ENCODE measurements around the gene SUGP2. TPM values are rescaled to one million over a fixed set of nuclear protein-coding genes. Genes with fewer than 3 reads are reported as not detected.

Gene SUGP2
- total and polyA plus RNA-seq, 9 of the 15 experiments (the other 6 are each of a cell fraction or from before 2014, with no cell fraction given): 13.1 to 101 (median 63.1) TPM

GRCh38 chr19:19049406-19049805, 16.1 kb upstream of the SUGP2 start:
- Histone ChIP-seq H3K4me1 (replicated peaks in 1 of 2; ENCODE audit: control insufficient read depth in 2 of 2, insufficient read depth in 2 of 2, low read length in 2 of 2) (peaks cover 0 to 17% of the 10 kb centered on the region in 2 experiments; a peak in 2 of 5 replicates), H3K27ac (ENCODE audit: extremely low read depth, low read depth, low read length) (no peak overlapping the region), H4K20me1 (replicated peaks; ENCODE audit: control insufficient read depth, insufficient read depth, low read length) (0 out of 2 replicates have a peak, but pooled peaks cover 4% of the 10 kb centered on the region), H2AFZ (ENCODE audit: low read depth, low read length) (no peak overlapping the region), H3K79me2 (ENCODE audit: control insufficient read depth, insufficient read depth, low read length) (peaks cover 3% of the 10 kb centered on the region; the same call in 2 of the 3 replicates), H3K9ac (ENCODE audit: insufficient read depth in 1 of 2, low read depth in 2 of 2, low read length in 2 of 2) (no peak overlapping the region), H3K9me3 (replicated peaks; ENCODE audit: control insufficient read depth, insufficient read depth, low read depth, low read length) (no peaks in the 10 kb centered on the region), H3K36me3 (ENCODE audit: control insufficient read depth, insufficient read depth, low read length) (peaks cover 72% of the 10 kb centered on the region), H3K27me3 (ENCODE audit: control insufficient read depth in 2 of 2, insufficient read depth in 2 of 2, low read length in 2 of 2) (no peaks in the 10 kb centered on the region), H3K4me2 (ENCODE audit: insufficient read depth, low read length) (no peak overlapping the region), H3K4me3 (no peak overlapping the region), H3K9me1 (ENCODE audit: control insufficient read depth, insufficient read depth, low read length) (peaks cover 4% of the 10 kb centered on the region)
- FAIRE-seq (no peak), DNase-seq (ENCODE audit: extremely low read depth in 1 of 4, low spot score in 3 of 4) (no peak), ATAC-seq (no peak)
- ChIA-PET POLR2A (interaction anchor here (0.6 to 2.7 kb wide), 3 partner anchors 11 to 852 kb away, joined by 3 to 11 read pairs (median 5); no protein-coding TSS in a partner anchor), CTCF (ENCODE audit: low intra/inter-chr PET ratio) (no interaction called here)
- no TSS peak for BruUV-seq (replicated peaks)
- WGBS (ENCODE audit: insufficient coverage, low coverage, missing lambda C conversion rate): 95% methylated on average over 2 of the region's 2 CpGs
- intact Hi-C loops (cut with micrococcal nuclease): no loop called here
- in situ Hi-C loops (cut with MboI): loop anchor here (10.0 kb wide), 1 partner anchor 275 kb away; the partner anchor contains the start of genes MAU2 and SUGP1
- TF ChIP-seq ZNF347 (CRISPR knock-in tag; IDR thresholded peaks at IDR 0.05; ENCODE audit: low read depth): no peak
- no peak for TF ChIP-seq CEBPG (CRISPR knock-in tag; IDR thresholded peaks at IDR 0.05)
- TF ChIP-seq CEBPG (tag; conservative IDR thresholded peaks at IDR 0.05 in 1 of 2, IDR thresholded peaks at IDR 0.05 in 1 of 2): peak; percentile 25 to 47; a peak in 1 of 4 replicates
- 0 out of 2 replicates have a peak, but pooled peaks have one; percentile 29 for TF ChIP-seq POLR2A (conservative IDR thresholded peaks at IDR 0.05)
- TF ChIP-seq CEBPB (tag; IDR thresholded peaks at IDR 0.05): peak; percentile 72

- POLR2A ChIA-PET: no interaction called here
Measured at GRCh38 chr19:19043881-19044280, 10.6 kb upstream of the SUGP2 start.

More at GRCh38 chr19:19043881-19044280, 10.6 kb upstream of the SUGP2 start:
- WGBS (ENCODE audit: insufficient coverage, low coverage, missing lambda C conversion rate): 93% methylated on average over 6 of the region's 6 CpGs
- intact Hi-C loops (cut with micrococcal nuclease) (no loop called here), in situ Hi-C loops (cut with MboI) (loop anchor here (10.0 kb wide), 1 partner anchor 281 kb away; the partner anchor contains the start of genes MAU2 and SUGP1)
- Histone ChIP-seq H3K9ac (ENCODE audit: insufficient read depth in 1 of 2, low read depth in 2 of 2, low read length in 2 of 2) (no peak overlapping the region), H3K4me3 (no peak overlapping the region), H2AFZ (ENCODE audit: low read depth, low read length) (no peak overlapping the region), H3K36me3 (ENCODE audit: control insufficient read depth, insufficient read depth, low read length) (peaks cover 59% of the 10 kb centered on the region), H3K4me2 (ENCODE audit: insufficient read depth, low read length) (no peak overlapping the region), H3K9me1 (ENCODE audit: control insufficient read depth, insufficient read depth, low read length) (no peaks in the 10 kb centered on the region), H3K27me3 (ENCODE audit: control insufficient read depth in 2 of 2, insufficient read depth in 2 of 2, low read length in 2 of 2) (no peaks in the 10 kb centered on the region), H3K79me2 (ENCODE audit: control insufficient read depth, insufficient read depth, low read length) (peaks cover 23% of the 10 kb centered on the region), H4K20me1 (replicated peaks; ENCODE audit: control insufficient read depth, insufficient read depth, low read length) (peaks cover 5% of the 10 kb centered on the region; the same call in 1 of the 2 replicates), H3K27ac (ENCODE audit: extremely low read depth, low read depth, low read length) (no peak overlapping the region), H3K4me1 (replicated peaks in 1 of 2; ENCODE audit: control insufficient read depth in 2 of 2, insufficient read depth in 2 of 2, low read length in 2 of 2) (no peaks in the 10 kb centered on the region), H3K9me3 (replicated peaks; ENCODE audit: control insufficient read depth, insufficient read depth, low read depth, low read length) (no peaks in the 10 kb centered on the region)
- ATAC-seq: no peak
- no TSS peak for BruUV-seq (replicated peaks)
- TF ChIP-seq HINFP (tag; conservative IDR thresholded peaks at IDR 0.05; ENCODE audit: low read depth): no peak
- TF ChIP-seq ZNF175 (CRISPR knock-in tag; IDR thresholded peaks at IDR 0.05; ENCODE audit: low read depth): no peak
- no peak for TF ChIP-seq MBD2 (IDR thresholded peaks at IDR 0.05; ENCODE audit: borderline replicate concordance, low read depth)
- TF ChIP-seq ESRRA (IDR thresholded peaks at IDR 0.05; ENCODE audit: borderline replicate concordance, low read depth): no peak
- TF ChIP-seq, protein P1, sequence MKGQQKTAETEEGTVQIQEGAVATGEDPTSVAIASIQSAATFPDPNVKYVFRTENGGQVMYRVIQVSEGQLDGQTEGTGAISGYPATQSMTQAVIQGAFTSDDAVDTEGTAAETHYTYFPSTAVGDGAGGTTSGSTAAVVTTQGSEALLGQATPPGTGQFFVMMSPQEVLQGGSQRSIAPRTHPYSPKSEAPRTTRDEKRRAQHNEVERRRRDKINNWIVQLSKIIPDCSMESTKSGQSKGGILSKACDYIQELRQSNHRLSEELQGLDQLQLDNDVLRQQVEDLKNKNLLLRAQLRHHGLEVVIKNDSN (CRISPR knock-in tag; IDR thresholded peaks at IDR 0.05): no peak
- TF ChIP-seq NFIX (CRISPR knock-in tag; IDR thresholded peaks at IDR 0.05; ENCODE audit: low read depth): no peak
- no peak for DNase-seq (ENCODE audit: extremely low read depth in 1 of 4, low spot score in 3 of 4)
- CTCF ChIA-PET (ENCODE audit: low intra/inter-chr PET ratio): no interaction called here
- no peak for FAIRE-seq

Measured in K562 (cell line).